Loucy (cell line): ENCODE results near the gene NAP1L1.

Source experiments
- H2AFZ ChIP-seq: fragments of 200-600 bp; sonication (generic); 2 replicates; pipeline ENCODE4 v1.6.0; 2016; ENCODE audit warnings: antibody characterized with exemption, mild to moderate bottlenecking, low read length, moderate library complexity
- H3F3A ChIP-seq: fragments of 200-600 bp; 2 replicates; pipeline ENCODE4 v1.6.0; 2016; ENCODE audit warnings: antibody characterized with exemption, low read depth, mild to moderate bottlenecking
- H3K27me3 ChIP-seq: fragments of 200-600 bp; sonication (generic); 2 replicates; pipeline ENCODE4 v1.6.1; 2014; ENCODE audit warnings: low read length, mild to moderate bottlenecking; ENCODE audit not compliant: insufficient read depth, poor library complexity, severe bottlenecking
- H3K36me3 ChIP-seq: fragments of 200-600 bp; sonication (generic); 2 replicates; pipeline ENCODE4 v1.6.1; 2016; ENCODE audit warnings: low read length; ENCODE audit not compliant: insufficient read depth
- H3K4me1 ChIP-seq: fragments of 200-600 bp; sonication (generic); 2 replicates; pipeline ENCODE4 v1.5.1; 2014; ENCODE audit warnings: low read length, mild to moderate bottlenecking; ENCODE audit not compliant: insufficient read depth, poor library complexity, severe bottlenecking
- H3K4me2 ChIP-seq: fragments of 200-600 bp; sonication (generic); 2 replicates; pipeline ENCODE4 v1.6.0; 2014; ENCODE audit warnings: antibody characterized with exemption, low read length, low read depth, mild to moderate bottlenecking; ENCODE audit not compliant: poor library complexity, severe bottlenecking
- H3K4me3 ChIP-seq: fragments of 200-600 bp; sonication (generic); 2 replicates; pipeline ENCODE4 v1.5.1; 2014; ENCODE audit warnings: low read length, mild to moderate bottlenecking, mixed read lengths; ENCODE audit not compliant: poor library complexity, severe bottlenecking
- H3K79me2 ChIP-seq: fragments of 200-600 bp; sonication (generic); 2 replicates; pipeline ENCODE4 v1.6.1; 2014; ENCODE audit warnings: low read length; ENCODE audit not compliant: insufficient read depth
- H3K9ac ChIP-seq: fragments of 200-600 bp; sonication (generic); 2 replicates; pipeline ENCODE4 v1.6.0; 2014; ENCODE audit warnings: mild to moderate bottlenecking, low read depth, low read length, moderate library complexity; ENCODE audit not compliant: poor library complexity, severe bottlenecking
- H3K9me2 ChIP-seq: fragments of 200-600 bp; sonication (generic); replicated peaks from 2 replicates; pipeline ENCODE4 v1.6.1; 2016; ENCODE audit warnings: low read depth, low read length, mixed read lengths
- H3K9me3 ChIP-seq: fragments of 200-600 bp; sonication (generic); 2 replicates; pipeline ENCODE4 v1.6.1; 2014; ENCODE audit warnings: mild to moderate bottlenecking, antibody characterized with exemption, low read length, low read depth; ENCODE audit not compliant: insufficient read depth
- H4K20me1 ChIP-seq: fragments of 200-600 bp; sonication (generic); 2 replicates; pipeline ENCODE4 v1.6.0; 2014; ENCODE audit warnings: antibody characterized with exemption, low read length, mild to moderate bottlenecking; ENCODE audit not compliant: insufficient read depth, poor library complexity, severe bottlenecking
- EZH2phosphoT487 ChIP-seq: fragments of 200-600 bp; IDR thresholded peaks from 2 replicates; pipeline ENCODE4 v1.6.1; 2018; ENCODE audit warnings: antibody characterized with exemption, mild to moderate bottlenecking, moderate library complexity, borderline replicate concordance
- TF ChIP-seq, protein P1 (sequence below): fragments of 200-600 bp; sonication (generic); conservative IDR thresholded peaks from 2 replicates; pipeline ENCODE4 v1.5.1; 2014; ENCODE audit warnings: mild to moderate bottlenecking, antibody characterized with exemption, low read length

The NAP1L1 gene

GRCh38 chr12:76049575-76050251, 34.8 kb downstream of the NAP1L1 start:
- Histone ChIP-seq H3K79me2 (no peaks in the 10 kb centered on the region), H3K9me2 (no peaks in the 10 kb centered on the region), H3K4me1 (no peaks in the 10 kb centered on the region), H4K20me1 (no peaks in the 10 kb centered on the region), H3K36me3 (peaks cover 81% of the 10 kb centered on the region), H3K9ac (no peak overlapping the region), H3K4me2 (no peak overlapping the region), H3K9me3 (no peaks in the 10 kb centered on the region), H2AFZ (no peak overlapping the region), H3K4me3 (no peak overlapping the region), H3F3A (0 out of 2 replicates have a peak, but pooled peaks cover 6% of the 10 kb centered on the region), H3K27me3 (no peaks in the 10 kb centered on the region)
- TF ChIP-seq EZH2phosphoT487, result no peak
- TF ChIP-seq, protein P1, sequence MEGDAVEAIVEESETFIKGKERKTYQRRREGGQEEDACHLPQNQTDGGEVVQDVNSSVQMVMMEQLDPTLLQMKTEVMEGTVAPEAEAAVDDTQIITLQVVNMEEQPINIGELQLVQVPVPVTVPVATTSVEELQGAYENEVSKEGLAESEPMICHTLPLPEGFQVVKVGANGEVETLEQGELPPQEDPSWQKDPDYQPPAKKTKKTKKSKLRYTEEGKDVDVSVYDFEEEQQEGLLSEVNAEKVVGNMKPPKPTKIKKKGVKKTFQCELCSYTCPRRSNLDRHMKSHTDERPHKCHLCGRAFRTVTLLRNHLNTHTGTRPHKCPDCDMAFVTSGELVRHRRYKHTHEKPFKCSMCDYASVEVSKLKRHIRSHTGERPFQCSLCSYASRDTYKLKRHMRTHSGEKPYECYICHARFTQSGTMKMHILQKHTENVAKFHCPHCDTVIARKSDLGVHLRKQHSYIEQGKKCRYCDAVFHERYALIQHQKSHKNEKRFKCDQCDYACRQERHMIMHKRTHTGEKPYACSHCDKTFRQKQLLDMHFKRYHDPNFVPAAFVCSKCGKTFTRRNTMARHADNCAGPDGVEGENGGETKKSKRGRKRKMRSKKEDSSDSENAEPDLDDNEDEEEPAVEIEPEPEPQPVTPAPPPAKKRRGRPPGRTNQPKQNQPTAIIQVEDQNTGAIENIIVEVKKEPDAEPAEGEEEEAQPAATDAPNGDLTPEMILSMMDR, result no peak

DNA sequence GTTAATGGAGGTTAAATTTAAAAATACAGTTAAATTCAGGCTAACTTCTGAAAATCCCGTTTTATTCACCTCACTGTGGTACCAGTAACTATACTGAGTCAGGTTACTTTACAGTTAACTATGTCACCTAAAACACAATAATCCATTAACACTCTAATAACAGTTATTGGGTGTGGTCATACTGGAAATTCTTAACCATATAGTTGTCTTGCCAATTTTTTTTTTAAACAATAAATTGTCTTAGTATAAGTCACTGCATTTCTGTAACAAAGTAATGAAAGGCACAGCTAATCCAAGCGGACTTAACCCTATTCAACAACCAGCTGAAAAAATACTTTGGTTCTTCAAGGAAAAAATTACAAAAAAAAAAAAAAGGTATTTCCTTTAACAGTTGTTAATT, 36.7 kb downstream of the NAP1L1 start:
- Histone ChIP-seq H3K79me2 (no peaks in the 10 kb centered on the region), H3K9me3 (no peaks in the 10 kb centered on the region), H3K4me3 (no peak overlapping the region), H3K9ac (no peak overlapping the region), H3K27me3 (no peaks in the 10 kb centered on the region), H2AFZ (no peak overlapping the region), H3K4me2 (no peak overlapping the region), H3K4me1 (no peaks in the 10 kb centered on the region), H3K36me3 (peaks cover 65% of the 10 kb centered on the region), H3K9me2 (no peaks in the 10 kb centered on the region), H4K20me1 (no peaks in the 10 kb centered on the region), H3F3A (0 out of 2 replicates have a peak, but pooled peaks cover 6% of the 10 kb centered on the region)
- TF ChIP-seq, protein P1, result no peak
- TF ChIP-seq EZH2phosphoT487, result no peak

DNA sequence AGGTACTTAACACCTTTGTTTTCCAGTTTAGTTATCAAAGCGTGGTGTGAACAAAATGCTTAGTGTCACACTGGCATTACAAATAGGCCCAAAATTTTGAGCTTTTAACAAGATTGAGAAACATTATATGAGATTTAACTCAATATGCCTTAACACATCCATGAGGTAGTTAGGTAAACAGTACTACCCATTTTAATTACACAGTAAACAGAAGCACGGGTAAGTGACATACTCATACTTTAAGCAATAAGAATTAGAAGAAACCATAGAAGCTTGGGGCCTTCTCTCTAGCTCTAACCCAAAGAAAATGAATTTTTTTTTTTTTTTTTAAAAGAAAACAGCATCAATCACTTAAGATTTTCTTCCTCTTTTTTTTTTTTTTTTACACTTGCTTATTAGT, 37.4 kb downstream of the NAP1L1 start:
- 0 out of 2 replicates have a peak, but pooled peaks cover 6% of the 10 kb centered on the region for H3F3A ChIP-seq
- H3K9me3 ChIP-seq, result no peaks in the 10 kb centered on the region
- no peaks in the 10 kb centered on the region for H4K20me1 ChIP-seq
- no peaks in the 10 kb centered on the region for H3K79me2 ChIP-seq
- no peak overlapping the region for H3K4me3 ChIP-seq
- TF ChIP-seq, protein P1, result no peak
- no peak for TF ChIP-seq EZH2phosphoT487
- peaks cover 58% of the 10 kb centered on the region; the same call in 1 of the 2 replicates for H3K36me3 ChIP-seq
- H3K9ac ChIP-seq, result no peak overlapping the region
- H3K4me2 ChIP-seq, result no peak overlapping the region
- H3K27me3 ChIP-seq, result no peaks in the 10 kb centered on the region
- no peaks in the 10 kb centered on the region for H3K4me1 ChIP-seq
- no peak overlapping the region for H2AFZ ChIP-seq
- no peaks in the 10 kb centered on the region for H3K9me2 ChIP-seq
